Stomach (tissue), 4 donors: ENCODE data around the gene DCAF5.

ENCODE experiments used
- CTCF ChIP-seq, 7 experiments: fragments of 450-650 bp in 4 of 7; fragments of 200-600 bp in 3 of 7; sonication (generic) in 3 of 7; IDR thresholded peaks; one replicate each; pipeline ENCODE4 v1.5.1; 2016 to 2019; ENCODE audit warnings: antibody characterized with exemption in 7 of 7, control low read depth in 2 of 7, mild to moderate bottlenecking in 1 of 7
- POLR2A ChIP-seq, 4 donors: fragments of 450-650 bp; IDR thresholded peaks; one replicate each; pipeline ENCODE4 v1.6.1; 2016; ENCODE audit warnings: antibody characterized with exemption in 4 of 4, control low read depth in 2 of 4, mild to moderate bottlenecking in 1 of 4, moderate library complexity in 1 of 4
- POLR2AphosphoS5 ChIP-seq, 3 donors: sonication (generic); formaldehyde crosslinking; IDR thresholded peaks; one replicate each; pipeline ENCODE4 v1.6.1; 2016; ENCODE audit warnings: antibody characterized with exemption in 3 of 3

GRCh38 chr14:69059658-69060623, 93.0 kb downstream of the DCAF5 start:
- TF ChIP-seq POLR2AphosphoS5 (IDR thresholded peaks at IDR 0.05): no peak
- no peak for TF ChIP-seq CTCF (IDR thresholded peaks at IDR 0.05)
- TF ChIP-seq POLR2A (IDR thresholded peaks at IDR 0.05): no peak
